BE2C (cell line): ENCODE results near the gene RAB9B.
A peak's percentile ranks its signal among the peaks of the same experiment; 100 is the strongest.
"Not testable (repeated sequence)": the region's sequence is repeated elsewhere in the genome, so short reads cannot be mapped to it uniquely, and the experiment has no call there.

Source experiments
- DNase-seq: peaks from one replicate; pipeline ENCODE4 v3.0.0-alpha.2; 2020
- H3K27me3 ChIP-seq: fragments of 250-450 bp; sonication (Bioruptor Pico); 2 replicates; pipeline ENCODE4 v1.5.1; 2020; ENCODE audit warnings: mild to moderate bottlenecking
- H3K36me3 ChIP-seq: fragments of 250-450 bp; sonication (Bioruptor Pico); 2 replicates; pipeline ENCODE4 v1.5.1; 2020; ENCODE audit warnings: mild to moderate bottlenecking
- H3K4me1 ChIP-seq: fragments of 250-450 bp; sonication (Bioruptor Pico); 2 replicates; pipeline ENCODE4 v1.5.1; 2020
- H3K4me3 ChIP-seq: 2 replicates; pipeline ENCODE4 v1.5.1; 2011; ENCODE audit warnings: low read depth, low read length
- H3K9me3 ChIP-seq: fragments of 250-450 bp; sonication (Bioruptor Pico); 2 replicates; pipeline ENCODE4 v1.5.1; 2020
- TF ChIP-seq, protein P1 (sequence below): IDR thresholded peaks from 2 replicates; pipeline ENCODE4 v1.5.1; 2012; ENCODE audit warnings: mild to moderate bottlenecking, low read depth, low read length

RAB9B gene

GRCh38 chrX:103818842-103819619 is 13.0 kb downstream of the RAB9B start:
- Histone ChIP-seq H3K9me3 (no peaks in the 10 kb centered on the region), H3K4me1 (no peaks in the 10 kb centered on the region), H3K4me3 (no peak overlapping the region), H3K27me3 (no peaks in the 10 kb centered on the region), H3K36me3 (no peaks in the 10 kb centered on the region)
- DNase-seq = no peak
- TF ChIP-seq, protein P1, sequence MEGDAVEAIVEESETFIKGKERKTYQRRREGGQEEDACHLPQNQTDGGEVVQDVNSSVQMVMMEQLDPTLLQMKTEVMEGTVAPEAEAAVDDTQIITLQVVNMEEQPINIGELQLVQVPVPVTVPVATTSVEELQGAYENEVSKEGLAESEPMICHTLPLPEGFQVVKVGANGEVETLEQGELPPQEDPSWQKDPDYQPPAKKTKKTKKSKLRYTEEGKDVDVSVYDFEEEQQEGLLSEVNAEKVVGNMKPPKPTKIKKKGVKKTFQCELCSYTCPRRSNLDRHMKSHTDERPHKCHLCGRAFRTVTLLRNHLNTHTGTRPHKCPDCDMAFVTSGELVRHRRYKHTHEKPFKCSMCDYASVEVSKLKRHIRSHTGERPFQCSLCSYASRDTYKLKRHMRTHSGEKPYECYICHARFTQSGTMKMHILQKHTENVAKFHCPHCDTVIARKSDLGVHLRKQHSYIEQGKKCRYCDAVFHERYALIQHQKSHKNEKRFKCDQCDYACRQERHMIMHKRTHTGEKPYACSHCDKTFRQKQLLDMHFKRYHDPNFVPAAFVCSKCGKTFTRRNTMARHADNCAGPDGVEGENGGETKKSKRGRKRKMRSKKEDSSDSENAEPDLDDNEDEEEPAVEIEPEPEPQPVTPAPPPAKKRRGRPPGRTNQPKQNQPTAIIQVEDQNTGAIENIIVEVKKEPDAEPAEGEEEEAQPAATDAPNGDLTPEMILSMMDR = no peak

GRCh38 chrX:103817502-103817901 is 14.6 kb downstream of the RAB9B start:
- Histone ChIP-seq H3K36me3 (no peaks in the 10 kb centered on the region), H3K4me1 (no peaks in the 10 kb centered on the region), H3K4me3 (no peak overlapping the region), H3K27me3 (no peaks in the 10 kb centered on the region), H3K9me3 (no peaks in the 10 kb centered on the region)
- peak; percentile 25 for DNase-seq
- TF ChIP-seq, protein P1 = peak; percentile 53

GRCh38 chrX:103817101-103817500 is 15.0 kb downstream of the RAB9B start:
- not testable (repeated sequence) for H3K9me3 ChIP-seq, H3K36me3 ChIP-seq, DNase-seq, H3K4me1 ChIP-seq, H3K4me3 ChIP-seq, H3K27me3 ChIP-seq

- H3K9me3 ChIP-seq = no peaks in the 10 kb centered on the region
- H3K27me3 ChIP-seq = no peaks in the 10 kb centered on the region
- H3K4me1 ChIP-seq = no peaks in the 10 kb centered on the region
- H3K36me3 ChIP-seq = no peaks in the 10 kb centered on the region
- TF ChIP-seq, protein P1 = no peak
- DNase-seq = no peak
- no peak overlapping the region for H3K4me3 ChIP-seq
Observed at GRCh38 chrX:103811858-103812257, 20.2 kb downstream of the RAB9B start.

DNA sequence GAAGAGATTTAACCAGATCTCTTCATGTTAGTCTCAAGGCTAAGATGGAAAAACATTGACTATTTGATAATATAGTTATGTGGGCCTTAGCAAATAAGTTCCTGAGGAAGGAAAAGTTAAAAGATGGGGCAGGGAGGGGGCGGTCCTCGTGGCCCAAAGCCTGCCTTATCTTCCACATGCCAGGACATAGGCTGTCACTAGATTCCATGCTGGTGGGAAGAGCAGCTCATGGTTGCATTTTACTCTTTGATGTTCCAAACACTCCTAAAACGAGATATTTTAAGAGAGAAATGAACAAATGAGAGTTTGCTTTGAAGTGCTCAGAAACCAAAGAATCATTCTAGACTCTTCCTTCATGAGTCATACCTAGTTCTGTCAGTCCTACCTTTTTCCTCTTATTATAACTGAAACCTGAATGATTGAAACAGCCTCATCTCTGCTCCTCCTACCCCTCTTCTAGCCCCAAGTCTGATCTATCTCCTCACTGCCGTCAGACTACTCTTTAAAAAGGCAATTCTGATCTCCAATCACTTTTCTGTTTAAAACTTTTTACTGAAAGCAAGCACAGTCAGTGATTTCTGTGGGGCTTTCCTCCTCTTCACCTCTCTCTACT is 25.1 kb downstream of the RAB9B start:
- TF ChIP-seq, protein P1 = no peak
- no peak overlapping the region for H3K4me3 ChIP-seq
- no peak for DNase-seq
- no peaks in the 10 kb centered on the region for H3K9me3 ChIP-seq
- no peaks in the 10 kb centered on the region for H3K27me3 ChIP-seq
- no peaks in the 10 kb centered on the region for H3K36me3 ChIP-seq
- no peaks in the 10 kb centered on the region for H3K4me1 ChIP-seq

DNA sequence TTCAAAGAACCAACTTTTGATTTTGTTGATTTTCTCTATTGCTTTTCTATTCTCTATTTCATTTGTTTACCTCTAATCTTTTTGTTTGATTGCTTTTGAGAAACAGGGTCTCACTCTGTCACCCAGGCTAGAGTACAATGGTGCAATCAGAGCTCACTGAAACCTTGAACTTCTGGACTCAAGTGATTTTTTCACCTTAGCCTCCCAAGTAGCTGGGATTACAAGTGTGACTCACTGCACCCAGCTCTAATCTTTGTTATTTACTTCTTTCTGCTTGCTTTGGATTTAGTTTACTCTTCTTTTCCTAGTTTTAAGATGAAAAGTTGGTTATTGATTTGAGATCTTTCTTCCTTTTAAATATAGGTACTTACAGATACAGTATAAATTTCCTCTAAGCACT is 26.2 kb downstream of the RAB9B start:
- H3K4me3 ChIP-seq = no peak overlapping the region
- DNase-seq = no peak
- TF ChIP-seq, protein P1 = no peak
- no peaks in the 10 kb centered on the region for H3K9me3 ChIP-seq
- no peaks in the 10 kb centered on the region for H3K36me3 ChIP-seq
- no peaks in the 10 kb centered on the region for H3K4me1 ChIP-seq
- no peaks in the 10 kb centered on the region for H3K27me3 ChIP-seq
